Calu3 (cell line): ENCODE measurements around the gene FAM210B. TPM values are rescaled to one million over a fixed set of nuclear protein-coding genes. Genes with fewer than 3 reads are reported as not detected.
"Not testable (repeated sequence)": the region's sequence is repeated elsewhere in the genome, so short reads cannot be mapped to it uniquely, and the experiment has no call there.

ENCODE experiments used
- BruUV-seq: library from RNA; stranded (reverse); fragments of 400-500 nt; replicated peaks from 2 replicates; lab custom pipeline; 2021; lab: Mats Ljungman, UMichigan
- CTCF ChIA-PET: fragments of 300-600 bp; sonication (Branson Sonifier 250); formaldehyde crosslinking; loops from one replicate; lab custom pipeline; 2022; ENCODE audit warnings: antibody characterized with exemption; lab: Charles Lee
- DNase-seq: peaks from one replicate; pipeline ENCODE4 v3.0.0; 2022
- H3K27ac Mint-ChIP-seq: one replicate; pipeline ENCODE4 v1.8.0; 2022; ENCODE audit warnings: mixed read lengths; ENCODE audit not compliant: unreplicated experiment
- H3K27me3 Mint-ChIP-seq: one replicate; pipeline ENCODE4 v1.8.0; 2022; ENCODE audit warnings: mixed read lengths; ENCODE audit not compliant: unreplicated experiment
- H3K36me3 Mint-ChIP-seq: one replicate; pipeline ENCODE4 v1.8.0; 2022; ENCODE audit warnings: mild to moderate bottlenecking, moderate library complexity, mixed read lengths; ENCODE audit not compliant: insufficient read depth, unreplicated experiment
- H3K4me1 Mint-ChIP-seq: one replicate; pipeline ENCODE4 v1.8.0; 2022; ENCODE audit warnings: mild to moderate bottlenecking, low read depth, mixed read lengths; ENCODE audit not compliant: unreplicated experiment
- H3K4me3 Mint-ChIP-seq: one replicate; pipeline ENCODE4 v1.8.0; 2022; ENCODE audit warnings: mild to moderate bottlenecking, low read depth, moderate library complexity, mixed read lengths; ENCODE audit not compliant: unreplicated experiment
- H3K9me3 Mint-ChIP-seq: one replicate; pipeline ENCODE4 v1.8.0; 2022; ENCODE audit warnings: low read depth, mixed read lengths; ENCODE audit not compliant: unreplicated experiment
- CTCF ChIP-seq: fragments of 200-600 bp; IDR thresholded peaks from one replicate; pipeline ENCODE4 v1.8.0; 2022; ENCODE audit warnings: antibody characterized with exemption; ENCODE audit not compliant: unreplicated experiment
- intact Hi-C: fragments of 100-400 bp; cut with micrococcal nuclease; formaldehyde crosslinking; loops from one replicate; pipeline ENCODE4 v1.10.0; 2022; ENCODE audit not compliant: unreplicated experiment
- total RNA-seq: library from RNA; stranded (reverse); gene quantifications from 2 replicates; pipeline ENCODE4 v1.2.3, GENCODE V29; 2022

The FAM210B gene
- total RNA-seq, 1 experiment from 2014 or later, result 8.7 TPM

- CTCF ChIA-PET, result no interaction called here
- Mint-ChIP-seq H3K4me1 (no peaks in the 10 kb centered on the region), H3K9me3 (no peaks in the 10 kb centered on the region), H3K4me3 (no peak overlapping the region), H3K27ac (no peak overlapping the region), H3K36me3 (peaks cover 31% of the 10 kb centered on the region), H3K27me3 (no peaks in the 10 kb centered on the region)
- intact Hi-C loops, result no loop called here
- DNase-seq, result no peak
- no TSS peak for BruUV-seq
- no peak for TF ChIP-seq CTCF
Measured at GRCh38 chr20:56409521-56409920, 50.7 kb downstream of the FAM210B start.

- TF ChIP-seq CTCF, result no peak
- H3K4me3 Mint-ChIP-seq, result no peak overlapping the region
- H3K4me1 Mint-ChIP-seq, result no peaks in the 10 kb centered on the region
- H3K27ac Mint-ChIP-seq, result no peak overlapping the region
- DNase-seq, result no peak
- no peaks in the 10 kb centered on the region for H3K27me3 Mint-ChIP-seq
- peaks cover 31% of the 10 kb centered on the region for H3K36me3 Mint-ChIP-seq
- no peaks in the 10 kb centered on the region for H3K9me3 Mint-ChIP-seq
- CTCF ChIA-PET, result interaction anchor here (0.6 kb wide), 1 partner anchor 8 kb away, joined by 3 read pairs; no protein-coding TSS in a partner anchor
- BruUV-seq, result no TSS peak
- intact Hi-C loops, result no loop called here
Measured at GRCh38 chr20:56409956-56410355, 51.2 kb downstream of the FAM210B start.

GRCh38 chr20:56411287-56411686 is 52.5 kb downstream of the FAM210B start:
- H3K4me1 Mint-ChIP-seq, CTCF ChIA-PET, DNase-seq, intact Hi-C loops, H3K4me3 Mint-ChIP-seq, H3K9me3 Mint-ChIP-seq, H3K27me3 Mint-ChIP-seq, BruUV-seq: not testable (repeated sequence)
- peaks cover 20% of the 10 kb centered on the region for H3K36me3 Mint-ChIP-seq
- H3K27ac Mint-ChIP-seq, result peak overlapping the region; percentile 31

GRCh38 chr20:56411759-56412472 is 53.1 kb downstream of the FAM210B start, which contains the start of gene CASS4:
TSS of gene CASS4 (plus strand) at chr20:56412260. CDS start at chr20:56412459, 199 bp downstream.
- Mint-ChIP-seq H3K27ac (peak within 1 kb of the TSS; percentile 31), H3K4me1 (no peaks in the 10 kb centered on the region), H3K36me3 (peaks cover 14% of the 10 kb centered on the region), H3K9me3 (no peaks in the 10 kb centered on the region), H3K27me3 (no peaks in the 10 kb centered on the region), H3K4me3 (no peak within 1 kb of the TSS)
- CTCF ChIA-PET, result no interaction called here
- DNase-seq, result no peak
- intact Hi-C loops, result no loop called here
- TF ChIP-seq CTCF, result no peak
- no TSS peak for BruUV-seq

- no peak for DNase-seq
- Mint-ChIP-seq H3K4me1 (no peaks in the 10 kb centered on the region), H3K9me3 (no peaks in the 10 kb centered on the region), H3K27ac (no peak overlapping the region), H3K27me3 (no peaks in the 10 kb centered on the region), H3K4me3 (no peak overlapping the region), H3K36me3 (peaks cover 9% of the 10 kb centered on the region)
- intact Hi-C loops, result no loop called here
- no TSS peak for BruUV-seq
- CTCF ChIA-PET, result no interaction called here
- no peak for TF ChIP-seq CTCF
Measured at GRCh38 chr20:56412473-56412790, 53.7 kb downstream of the FAM210B start.
